ENCODE results near the gene BGLAP.
A peak's percentile ranks its signal among the peaks of the same experiment; 100 is the strongest.

Gene BGLAP

DNA sequence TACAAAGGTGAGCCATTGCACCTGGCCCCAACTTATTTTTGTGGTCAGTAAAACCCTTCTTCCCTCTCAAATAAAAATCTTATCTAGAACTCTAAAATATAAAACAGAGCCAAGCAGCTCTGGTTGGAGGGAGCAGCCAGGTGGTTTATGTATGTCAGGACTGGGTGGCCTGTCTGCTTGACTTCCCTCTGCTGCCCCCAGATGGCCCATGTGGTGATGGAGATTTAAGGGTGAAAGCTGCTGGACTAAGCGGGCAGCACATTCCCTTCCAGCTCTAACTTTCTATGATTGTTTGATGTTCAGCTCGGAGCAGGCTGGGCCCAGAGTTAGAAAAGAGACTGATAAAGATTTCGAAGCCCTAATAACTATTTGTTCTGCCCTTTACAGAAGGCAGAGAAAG lies 17.8 kb downstream of the BGLAP start:
- DNase-seq, result no peak

GRCh38 chr1:156260896-156261295 lies 18.9 kb downstream of the BGLAP start:
- DNase-seq, result no peak

DNA sequence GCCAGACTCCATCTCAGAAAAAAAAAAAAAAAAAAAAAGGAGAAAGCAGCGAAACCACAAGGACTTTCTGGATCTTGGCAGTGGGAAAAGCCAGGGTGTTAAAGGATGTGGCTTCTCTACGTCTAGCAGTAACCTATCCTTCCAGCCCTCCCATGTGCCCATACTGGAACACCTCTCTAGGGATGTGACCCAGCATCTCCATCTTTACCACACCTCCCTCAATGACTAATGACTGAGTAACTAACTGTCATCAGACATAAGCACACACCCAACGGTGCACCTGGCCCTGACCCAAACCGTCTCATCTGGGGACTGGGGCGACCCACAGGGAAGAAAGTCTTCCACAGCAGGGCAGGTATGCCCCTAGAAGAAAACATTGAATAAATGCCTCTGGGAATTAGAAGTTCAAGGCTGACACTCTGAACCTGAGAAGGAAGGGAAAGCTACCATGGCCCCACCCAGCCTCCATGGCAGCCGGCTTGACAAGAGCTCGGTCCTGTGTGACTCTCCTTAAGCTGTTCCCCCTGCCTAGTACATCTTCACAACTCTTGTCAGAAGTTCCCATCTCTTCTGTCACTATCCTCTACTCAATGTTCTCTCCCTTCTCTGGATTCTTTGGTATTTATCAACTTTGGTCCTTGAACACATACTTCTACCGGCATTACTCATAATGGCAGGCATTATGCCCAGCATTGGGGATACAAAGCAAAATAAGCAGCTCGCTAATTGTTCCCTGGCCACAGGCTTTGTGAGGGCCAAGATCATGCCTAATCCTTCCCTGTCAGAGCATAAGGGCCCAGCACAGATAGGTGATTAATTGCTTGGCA lies 20.7 kb downstream of the BGLAP start:
- no peak for DNase-seq

DNA sequence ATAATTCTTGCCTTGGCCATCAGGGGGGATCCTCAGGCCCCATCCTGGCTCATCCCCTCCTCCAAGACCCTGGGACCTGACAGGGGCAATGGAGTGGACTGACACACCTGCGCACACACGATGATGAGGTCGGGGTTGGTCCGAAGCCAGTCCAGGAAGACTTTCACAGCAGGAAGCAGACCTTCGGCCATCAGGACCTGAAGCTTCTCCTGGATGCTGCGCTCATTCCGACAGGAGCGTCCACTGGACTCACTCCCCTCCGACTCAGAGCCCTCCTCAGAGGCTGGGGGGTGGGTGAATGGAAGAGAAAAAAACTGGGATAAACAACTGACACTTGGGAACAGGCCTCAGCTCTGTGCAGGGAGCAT lies 21.3 kb downstream of the BGLAP start:
- DNase-seq, result no peak

GRCh38 chr1:156266051-156266450 lies 24.1 kb downstream of the BGLAP start:
- no peak for DNase-seq

DNA sequence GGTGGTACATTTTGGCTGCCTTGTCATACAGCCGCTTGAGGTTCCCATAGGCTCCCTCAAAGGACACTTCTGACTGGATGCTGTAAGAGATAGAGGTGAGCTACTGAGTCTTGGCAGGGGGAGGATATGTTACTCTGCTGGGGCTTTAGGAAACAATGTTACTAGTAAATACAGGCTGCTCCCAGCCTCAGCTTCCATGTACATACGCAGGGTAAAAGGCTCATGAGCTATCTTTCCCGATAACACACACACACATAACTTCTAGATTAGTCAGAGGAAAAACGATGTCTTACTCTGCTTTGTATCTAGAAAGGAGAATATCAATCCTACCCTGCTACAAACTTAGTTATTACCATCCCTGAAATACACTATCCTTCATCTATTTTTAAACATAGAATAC lies 26.4 kb downstream of the BGLAP start:
- no peak for DNase-seq

DNA sequence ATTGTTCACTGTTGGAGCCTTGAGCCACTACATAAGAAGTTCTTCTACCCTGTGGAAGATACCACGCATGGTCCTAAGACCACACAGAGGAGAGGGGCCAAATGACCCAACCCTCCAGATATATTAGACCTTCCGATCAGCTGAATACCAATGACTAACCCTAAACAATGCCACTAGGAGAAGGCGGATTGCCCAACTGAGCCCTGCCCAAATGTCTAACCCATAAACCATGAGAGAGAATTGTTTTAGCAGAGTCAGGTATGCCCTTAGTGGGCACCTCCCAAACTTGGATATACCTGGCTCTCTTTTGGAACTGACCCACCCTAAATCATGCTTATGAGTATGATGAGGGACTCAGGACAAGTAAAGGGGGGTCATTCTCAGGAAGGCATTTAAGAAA lies 28.3 kb downstream of the BGLAP start:
- DNase-seq, result no peak

GRCh38 chr1:156276532-156276931 lies 34.5 kb downstream of the BGLAP start:
- DNase-seq, result no peak

- no peak for DNase-seq
Observed at GRCh38 chr1:156276966-156277381, 35.0 kb downstream of the BGLAP start.

GRCh38 chr1:156279837-156280236 lies 37.9 kb downstream of the BGLAP start:
- DNase-seq, result no peak

- no peak for DNase-seq
Observed at GRCh38 chr1:156281281-156281680, 39.3 kb downstream of the BGLAP start.

DNA sequence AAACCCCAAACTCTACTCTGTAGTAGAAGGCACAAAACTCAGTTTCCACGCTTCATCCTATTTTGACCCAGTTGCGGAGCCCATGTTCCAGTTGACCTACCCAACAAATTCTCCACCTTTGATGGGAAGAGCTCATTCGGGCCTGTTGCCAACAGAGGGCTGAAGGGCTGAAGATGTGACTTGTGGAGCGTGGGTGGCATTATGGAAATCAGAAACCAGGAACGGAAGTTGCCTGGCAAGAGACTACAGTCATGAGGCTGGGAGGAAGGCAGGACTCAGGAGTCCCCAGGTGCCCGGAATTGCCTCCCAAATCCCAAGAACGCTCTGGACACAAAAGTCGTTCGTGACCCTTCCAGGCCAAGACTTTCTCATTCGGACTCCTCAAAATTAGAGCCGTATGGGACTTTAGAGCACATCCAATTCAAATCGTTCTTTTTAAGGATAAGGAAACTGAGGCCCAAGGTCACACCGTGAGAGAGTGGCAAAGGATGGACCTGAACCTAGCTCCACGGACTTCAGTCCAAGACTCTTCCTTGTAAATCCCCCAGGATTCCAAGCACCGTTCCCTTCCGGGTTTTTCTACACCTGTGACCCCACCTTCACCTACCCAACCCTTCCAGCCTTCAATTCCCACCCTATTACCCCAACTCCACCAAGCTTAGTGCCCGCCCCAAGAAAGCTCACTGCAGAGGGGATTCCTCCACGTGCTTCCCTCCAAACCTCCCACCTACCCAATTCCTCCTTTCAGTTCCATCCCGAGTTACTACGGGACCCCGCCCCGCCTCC lies 39.9 kb downstream of the BGLAP start:
- DNase-seq, result peak; percentile 8

DNA sequence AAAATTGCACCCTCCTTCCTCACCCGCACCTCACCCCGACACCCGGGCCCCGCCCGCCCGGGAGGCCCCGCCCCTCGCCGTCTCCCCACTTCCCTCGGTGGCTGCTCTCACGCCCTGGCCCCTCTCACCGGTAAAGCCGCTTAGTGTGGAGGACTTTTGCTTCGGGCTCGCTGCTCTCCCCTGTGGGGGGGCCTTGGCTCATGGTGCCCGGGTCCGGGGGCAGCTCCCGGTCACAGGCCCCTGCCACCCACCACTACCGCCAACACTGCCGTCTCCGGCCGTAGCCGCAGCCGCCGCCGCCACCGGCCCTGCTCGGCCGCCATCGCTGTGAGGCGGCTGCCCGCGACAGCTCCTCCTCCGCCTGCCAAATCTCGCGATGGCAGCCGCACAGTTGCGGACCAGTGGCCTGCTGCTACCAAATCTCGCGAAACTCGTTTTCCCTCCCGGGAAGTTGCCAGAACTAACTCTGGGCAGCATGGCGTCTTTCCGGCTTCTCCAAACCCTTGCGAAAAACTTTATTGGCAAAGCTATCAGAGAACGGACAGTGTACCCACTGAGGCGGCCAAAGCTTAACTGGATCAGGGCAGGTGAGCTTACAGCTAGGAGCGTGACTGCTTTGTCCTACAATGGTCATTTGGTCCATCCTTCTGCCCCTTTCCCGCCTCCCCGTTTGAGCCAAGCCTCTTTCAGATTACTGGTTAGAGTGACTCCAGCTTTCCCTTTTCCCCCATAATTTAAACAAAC lies 40.7 kb downstream of the BGLAP start, which contains the start of gene SMG5:
Gene SMG5 (minus strand): TSS at position 347 of the 744 bp plus-strand sequence. CDS start 145 bp downstream, at position 202.
- peak; percentile 99 for DNase-seq

- DNase-seq, result no peak
Observed at GRCh38 chr1:156283521-156283920, 41.5 kb downstream of the BGLAP start.

DNA sequence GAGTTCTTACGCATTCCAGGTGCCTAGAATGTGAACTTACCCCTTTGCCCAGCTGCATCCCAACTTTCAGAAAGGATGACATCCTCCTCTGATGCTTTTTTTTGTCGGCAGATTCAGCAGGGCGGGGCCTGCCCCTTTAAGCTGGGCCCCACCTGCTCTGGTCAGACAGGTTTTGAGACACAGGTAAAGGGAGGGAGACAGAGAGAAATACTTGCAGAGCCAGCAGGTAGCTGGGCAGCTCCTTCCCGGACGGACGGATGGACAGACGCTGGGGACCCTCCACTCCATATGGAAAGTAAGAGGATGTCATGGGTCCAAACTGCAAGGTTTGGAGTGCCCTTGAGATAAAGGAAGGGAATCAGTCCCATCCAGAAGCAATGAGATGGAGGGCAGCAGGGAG lies 42.1 kb downstream of the BGLAP start, which contains the start of gene TMEM79:
Gene TMEM79 (plus strand): TSS at position 214 of the 400 bp plus-strand sequence. CDS start 902 bp downstream, outside the sequence.
- DNase-seq, result no peak

- DNase-seq, result no peak
Observed at GRCh38 chr1:156284757-156285156, 42.8 kb downstream of the BGLAP start.

DNA sequence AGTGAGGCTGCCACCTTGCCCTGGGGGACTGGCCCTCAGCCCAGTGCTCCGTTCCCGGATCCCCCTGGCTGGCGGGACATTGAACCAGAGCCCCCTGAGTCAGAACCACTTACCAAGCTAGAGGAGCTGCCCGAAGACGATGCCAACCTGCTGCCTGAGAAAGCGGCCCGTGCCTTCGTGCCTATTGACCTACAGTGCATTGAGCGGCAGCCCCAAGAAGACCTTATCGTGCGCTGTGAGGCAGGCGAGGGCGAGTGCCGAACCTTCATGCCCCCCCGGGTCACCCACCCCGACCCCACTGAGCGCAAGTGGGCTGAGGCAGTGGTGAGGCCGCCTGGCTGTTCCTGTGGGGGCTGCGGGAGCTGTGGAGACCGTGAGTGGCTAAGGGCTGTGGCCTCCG lies 43.5 kb downstream of the BGLAP start:
- no peak for DNase-seq

DNA sequence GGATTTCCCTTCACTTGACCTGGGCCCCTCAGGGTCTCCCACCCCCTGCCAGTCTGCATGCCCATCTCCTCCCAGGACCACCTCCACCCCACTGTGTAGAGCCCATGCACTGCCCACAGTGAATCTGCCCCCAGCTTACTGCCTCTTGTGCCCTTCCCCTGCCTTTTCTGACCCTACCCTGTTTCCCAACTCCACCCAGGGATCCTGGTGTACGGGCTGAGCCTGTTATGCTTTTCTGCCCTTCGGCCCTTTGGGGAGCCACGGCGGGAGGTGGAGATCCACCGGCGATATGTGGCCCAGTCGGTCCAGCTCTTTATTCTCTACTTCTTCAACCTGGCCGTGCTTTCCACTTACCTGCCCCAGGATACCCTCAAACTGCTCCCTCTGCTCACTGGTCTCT lies 44.1 kb downstream of the BGLAP start:
- DNase-seq, result no peak

DNA sequence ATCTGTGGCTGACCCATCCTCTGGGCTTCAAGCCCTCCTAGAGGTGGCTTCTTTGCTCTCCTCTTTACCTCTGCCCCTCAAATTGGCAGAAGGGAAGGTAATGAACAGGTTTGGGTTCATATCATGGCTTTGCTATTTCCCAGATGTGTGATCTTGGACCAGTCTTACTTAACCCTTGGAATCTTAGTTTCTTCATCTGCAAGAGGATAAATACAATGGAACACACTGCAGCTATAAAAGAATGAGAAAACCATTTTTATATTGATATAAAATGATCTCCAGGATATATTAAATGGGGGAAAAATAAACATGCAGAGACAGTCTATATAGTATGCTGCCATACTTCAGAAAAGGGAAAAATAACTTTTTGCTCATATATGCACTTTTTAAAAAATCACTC lies 47.9 kb downstream of the BGLAP start:
- no peak for DNase-seq

DNA sequence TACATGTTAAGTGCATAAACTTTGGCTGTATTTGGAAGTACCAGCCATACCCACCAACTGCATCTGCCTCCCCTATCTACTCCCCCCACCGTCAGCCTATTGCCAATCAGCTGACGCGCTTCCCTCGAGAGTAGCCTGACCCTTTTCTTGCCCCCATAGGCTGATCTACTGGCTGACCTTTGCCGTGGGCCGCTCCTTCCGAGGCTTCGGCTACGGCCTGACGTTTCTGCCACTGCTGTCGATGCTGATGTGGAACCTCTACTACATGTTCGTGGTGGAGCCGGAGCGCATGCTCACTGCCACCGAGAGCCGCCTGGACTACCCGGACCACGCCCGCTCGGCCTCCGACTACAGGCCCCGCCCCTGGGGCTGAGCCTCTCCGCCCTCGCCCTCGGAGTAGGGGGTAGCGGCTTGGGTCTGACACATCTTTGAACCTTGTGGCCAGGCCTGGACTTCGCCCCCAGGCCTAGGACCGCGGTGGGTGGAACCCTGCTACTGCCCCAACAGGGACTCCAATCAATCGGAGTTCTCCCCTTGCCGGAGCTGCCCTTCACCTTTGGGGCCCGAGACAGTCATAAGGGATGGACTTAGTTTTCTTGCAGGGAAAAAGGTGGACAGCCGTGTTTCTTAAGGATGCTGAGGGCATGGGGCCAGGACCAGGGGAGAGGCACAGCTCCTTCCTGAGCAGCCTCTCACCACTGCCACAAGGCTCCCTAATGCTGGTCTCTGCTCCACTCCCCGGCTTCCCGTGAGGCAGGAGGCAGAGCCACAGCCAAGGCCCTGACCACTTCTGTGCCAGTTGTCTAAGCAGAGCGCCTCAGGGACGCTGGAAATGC lies 49.5 kb downstream of the BGLAP start:
- peak; percentile 90 for DNase-seq
